Mesenchymal stem cell (in vitro differentiated cells and primary cell): ENCODE data around the gene MTHFD1.
A peak's percentile ranks its signal among the peaks of the same experiment; 100 is the strongest.

Source experiments
- DNase-seq: peaks from one replicate; pipeline ENCODE4 v3.0.0-alpha.2; 2013
- H2AFZ ChIP-seq: one replicate; pipeline ENCODE4 v1.6.1; 2013; ENCODE audit warnings: low read depth, mild to moderate bottlenecking, control low read depth, inconsistent platforms, low read length, moderate library complexity
- H2AK5ac ChIP-seq: 2 replicates; pipeline ENCODE4 v1.6.1; 2013; ENCODE audit warnings: low read length, moderate library complexity, mild to moderate bottlenecking, inconsistent platforms; ENCODE audit not compliant: severe bottlenecking
- H2BK120ac ChIP-seq: one replicate; pipeline ENCODE4 v1.6.1; 2013; ENCODE audit warnings: low read depth, mild to moderate bottlenecking, inconsistent platforms, low read length, moderate library complexity
- H2BK12ac ChIP-seq, 2 experiments: one replicate each; pipeline ENCODE4 v1.6.1; 2013; ENCODE audit warnings: inconsistent platforms in 2 of 2, low read length in 2 of 2, mild to moderate bottlenecking in 2 of 2, moderate library complexity in 2 of 2, control low read depth in 1 of 2
- H2BK15ac ChIP-seq: one replicate; pipeline ENCODE4 v1.6.1; 2013; ENCODE audit warnings: mild to moderate bottlenecking, low read depth, inconsistent platforms; ENCODE audit not compliant: poor library complexity, severe bottlenecking
- H2BK5ac ChIP-seq: 2 replicates; pipeline ENCODE4 v1.6.1; 2013; ENCODE audit warnings: low read depth, mild to moderate bottlenecking, low read length, control low read depth, inconsistent platforms; ENCODE audit not compliant: poor library complexity, severe bottlenecking
- H3K14ac ChIP-seq, 2 experiments: one replicate each; pipeline ENCODE4 v1.6.1; 2013; ENCODE audit warnings: inconsistent platforms in 2 of 2, low read length in 2 of 2, control low read depth in 1 of 2, mild to moderate bottlenecking in 1 of 2, moderate library complexity in 1 of 2
- H3K18ac ChIP-seq, 2 experiments: one replicate each; pipeline ENCODE4 v1.6.1; 2013; ENCODE audit warnings: inconsistent platforms in 2 of 2, low read length in 2 of 2, control low read depth in 1 of 2, low read depth in 1 of 2, mild to moderate bottlenecking in 1 of 2
- H3K23ac ChIP-seq, 2 experiments: one replicate each; pipeline ENCODE4 v1.6.1; 2013; ENCODE audit warnings: inconsistent platforms in 2 of 2, low read length in 2 of 2, mild to moderate bottlenecking in 2 of 2, moderate library complexity in 2 of 2, control low read depth in 1 of 2
- H3K27ac ChIP-seq: 2 replicates; pipeline ENCODE4 v1.5.1; 2013; ENCODE audit warnings: mild to moderate bottlenecking, moderate library complexity, low read length, control low read depth, inconsistent platforms; ENCODE audit not compliant: poor library complexity, severe bottlenecking
- H3K27me3 ChIP-seq, 2 experiments: 2 replicates each; pipeline versions ENCODE4 v1.6.1 to v1.7.0; 2013; ENCODE audit warnings: low read length in 2 of 2, mild to moderate bottlenecking in 2 of 2, moderate library complexity in 2 of 2, control low read depth in 1 of 2, inconsistent platforms in 1 of 2; ENCODE audit not compliant: control insufficient read depth in 1 of 2, insufficient read depth in 1 of 2
- H3K36me3 ChIP-seq, 2 experiments: 2 replicates each; pipeline versions ENCODE4 v1.6.1 to v1.7.0; 2013; ENCODE audit warnings: low read length in 2 of 2, control low read depth in 1 of 2, inconsistent platforms in 1 of 2, low read depth in 1 of 2, mild to moderate bottlenecking in 1 of 2; ENCODE audit not compliant: insufficient read depth in 2 of 2, control insufficient read depth in 1 of 2
- H3K4ac ChIP-seq, 2 experiments: one replicate each; pipeline ENCODE4 v1.6.1; 2013; ENCODE audit warnings: inconsistent platforms in 2 of 2, low read length in 2 of 2, mild to moderate bottlenecking in 2 of 2, moderate library complexity in 2 of 2, control low read depth in 1 of 2, low read depth in 1 of 2
- H3K4me1 ChIP-seq: 2 replicates; pipeline ENCODE4 v1.6.1; 2013; ENCODE audit warnings: low read depth, low read length, control low read depth; ENCODE audit not compliant: control insufficient read depth, insufficient read depth
- H3K4me2 ChIP-seq: 2 replicates; pipeline ENCODE4 v1.6.1; 2013; ENCODE audit warnings: low read length, mild to moderate bottlenecking, inconsistent platforms; ENCODE audit not compliant: poor library complexity, severe bottlenecking
- H3K4me3 ChIP-seq, 2 experiments: 2 replicates each; pipeline versions ENCODE4 v1.5.1 to v1.7.0; 2013; ENCODE audit warnings: low read length in 2 of 2, mild to moderate bottlenecking in 2 of 2, control low read depth in 1 of 2, low read depth in 1 of 2; ENCODE audit not compliant: insufficient read depth in 1 of 2
- H3K79me1 ChIP-seq: replicated peaks from 2 replicates; pipeline ENCODE4 v1.6.1; 2013; ENCODE audit warnings: mild to moderate bottlenecking, control low read depth, low read length, inconsistent platforms; ENCODE audit not compliant: poor library complexity, severe bottlenecking
- H3K9ac ChIP-seq: 2 replicates; pipeline ENCODE4 v1.7.0; 2013; ENCODE audit warnings: mild to moderate bottlenecking, low read length, moderate library complexity
- H3K9me3 ChIP-seq: 2 replicates; pipeline ENCODE4 v1.7.0; 2013; ENCODE audit warnings: mild to moderate bottlenecking, low read length; ENCODE audit not compliant: control insufficient read depth
- H4K8ac ChIP-seq: one replicate; pipeline ENCODE4 v1.6.1; 2013; ENCODE audit warnings: inconsistent platforms, mild to moderate bottlenecking, low read length, moderate library complexity
- H4K91ac ChIP-seq: one replicate; pipeline ENCODE4 v1.6.1; 2013; ENCODE audit warnings: mild to moderate bottlenecking, low read length, inconsistent platforms
- WGBS: methylation state at CpG from one replicate; pipeline ENCODE4 v1.1.7; 2013; ENCODE audit warnings: mixed read lengths; 5-methylcytosine and 5-hydroxymethylcytosine counted together

Gene MTHFD1

GRCh38 chr14:64369201-64369600, 19.0 kb upstream of the MTHFD1 start:
- H3K4ac ChIP-seq = no peak overlapping the region
- H3K4me3 ChIP-seq = no peak overlapping the region
- H3K4me2 ChIP-seq = no peak overlapping the region
- no peaks in the 10 kb centered on the region for H3K36me3 ChIP-seq
- H3K27me3 ChIP-seq = no peaks in the 10 kb centered on the region
- H2BK120ac ChIP-seq = no peak overlapping the region
- H3K27ac ChIP-seq = no peak overlapping the region
- H3K79me1 ChIP-seq = no peaks in the 10 kb centered on the region
- no peak overlapping the region for H2BK15ac ChIP-seq
- no peak overlapping the region for H3K18ac ChIP-seq
- no CpG with 5 or more reads among the region's 2 CpGs for WGBS
- H3K9ac ChIP-seq = no peak overlapping the region
- H2BK5ac ChIP-seq = no peak overlapping the region
- no peak overlapping the region for H2AK5ac ChIP-seq
- no peak overlapping the region for H3K14ac ChIP-seq
- no peak for DNase-seq
- H2AFZ ChIP-seq = no peak overlapping the region
- no peak overlapping the region for H2BK12ac ChIP-seq
- no peak overlapping the region for H3K23ac ChIP-seq
- H4K91ac ChIP-seq = no peak overlapping the region
- no peaks in the 10 kb centered on the region for H3K4me1 ChIP-seq
- no peak overlapping the region for H4K8ac ChIP-seq
- H3K9me3 ChIP-seq = no peaks in the 10 kb centered on the region

- peak overlapping the region; percentile 99 for H3K4me2 ChIP-seq
- DNase-seq = peak; percentile 53
- peaks cover 2% of the 10 kb centered on the region for H3K4me1 ChIP-seq
- peak overlapping the region; percentile 85 to 92 for H3K4me3 ChIP-seq
- no peak overlapping the region for H2AK5ac ChIP-seq
- peak overlapping the region; percentile 71 to 89 for H3K18ac ChIP-seq
- H2BK5ac ChIP-seq = peak overlapping the region; percentile 71
- peak overlapping the region; percentile 91 for H4K8ac ChIP-seq
- H2BK120ac ChIP-seq = no peak overlapping the region
- H3K79me1 ChIP-seq = peaks cover 9% of the 10 kb centered on the region
- peak overlapping the region; percentile 89 for H3K9ac ChIP-seq
- peak overlapping the region; percentile 93 to 95 for H3K4ac ChIP-seq
- H3K14ac ChIP-seq = peak overlapping the region in 1 of 2 experiments; percentile 92
- H2BK15ac ChIP-seq = peak overlapping the region; percentile 44
- H2AFZ ChIP-seq = peak overlapping the region; percentile 94
- WGBS = 8% methylated on average over 28 of the region's 28 CpGs
- peaks cover 4 to 16% of the 10 kb centered on the region in 2 experiments for H3K36me3 ChIP-seq
- no peaks in the 10 kb centered on the region for H3K9me3 ChIP-seq
- peak overlapping the region; percentile 81 for H4K91ac ChIP-seq
- H3K23ac ChIP-seq = no peak overlapping the region
- peak overlapping the region; percentile 82 for H3K27ac ChIP-seq
- peak overlapping the region in 1 of 2 experiments; percentile 94 for H2BK12ac ChIP-seq
- no peaks in the 10 kb centered on the region for H3K27me3 ChIP-seq
Measured at GRCh38 chr14:64387232-64387781, 846 bp upstream of the MTHFD1 start.

- peak; percentile 54 for DNase-seq
- no peaks in the 10 kb centered on the region for H3K9me3 ChIP-seq
- no peak overlapping the region for H4K91ac ChIP-seq
- no peak overlapping the region for H2AK5ac ChIP-seq
- peak overlapping the region; percentile 73 for H3K4me2 ChIP-seq
- peak overlapping the region; percentile 84 for H3K9ac ChIP-seq
- peak overlapping the region in 1 of 2 experiments; percentile 3 for H3K23ac ChIP-seq
- H3K36me3 ChIP-seq = peaks cover 7 to 19% of the 10 kb centered on the region in 2 experiments
- no peak overlapping the region for H2BK5ac ChIP-seq
- WGBS = 10% methylated on average over 15 of the region's 18 CpGs
- H2BK120ac ChIP-seq = no peak overlapping the region
- peak overlapping the region; percentile 29 for H3K27ac ChIP-seq
- no peak overlapping the region for H3K14ac ChIP-seq
- peak overlapping the region in 1 of 2 experiments; percentile 92 for H3K4ac ChIP-seq
- peak overlapping the region; percentile 4 to 37 for H3K18ac ChIP-seq
- H3K4me1 ChIP-seq = peaks cover 2% of the 10 kb centered on the region
- H3K79me1 ChIP-seq = peaks cover 14% of the 10 kb centered on the region
- no peak overlapping the region for H4K8ac ChIP-seq
- H2BK15ac ChIP-seq = no peak overlapping the region
- H2BK12ac ChIP-seq = peak overlapping the region in 1 of 2 experiments; percentile 63
- no peaks in the 10 kb centered on the region for H3K27me3 ChIP-seq
- peak overlapping the region; percentile 85 to 92 for H3K4me3 ChIP-seq
- H2AFZ ChIP-seq = peak overlapping the region; percentile 83
Measured at GRCh38 chr14:64388533-64389285, 556 bp downstream of the MTHFD1 start.

- H2BK5ac ChIP-seq = no peak overlapping the region
- H3K14ac ChIP-seq = no peak overlapping the region
- no peak overlapping the region for H3K4ac ChIP-seq
- peaks cover 11 to 19% of the 10 kb centered on the region in 2 experiments for H3K36me3 ChIP-seq
- no peak overlapping the region for H2BK12ac ChIP-seq
- DNase-seq = no peak
- H3K79me1 ChIP-seq = peaks cover 23% of the 10 kb centered on the region
- no peak overlapping the region for H3K27ac ChIP-seq
- no peak overlapping the region for H3K4me3 ChIP-seq
- no peak overlapping the region for H3K9ac ChIP-seq
- no peak overlapping the region for H4K8ac ChIP-seq
- H3K9me3 ChIP-seq = no peaks in the 10 kb centered on the region
- WGBS = 85% methylated on average over 10 of the region's 12 CpGs
- H2BK120ac ChIP-seq = no peak overlapping the region
- H3K23ac ChIP-seq = no peak overlapping the region
- no peak overlapping the region for H2AFZ ChIP-seq
- H2BK15ac ChIP-seq = no peak overlapping the region
- no peak overlapping the region for H3K18ac ChIP-seq
- H3K27me3 ChIP-seq = no peaks in the 10 kb centered on the region
- peaks cover 2% of the 10 kb centered on the region for H3K4me1 ChIP-seq
- H2AK5ac ChIP-seq = no peak overlapping the region
- no peak overlapping the region for H4K91ac ChIP-seq
- H3K4me2 ChIP-seq = no peak overlapping the region
Measured at GRCh38 chr14:64391113-64391725, 3.1 kb downstream of the MTHFD1 start.
